Esophagus muscularis mucosa (tissue), 4 donors: ENCODE results near the gene VEPH1. TPM values are rescaled to one million over a fixed set of nuclear protein-coding genes. Genes with fewer than 3 reads are reported as not detected.

Experiments used
- DNase-seq: peaks from one replicate; pipeline ENCODE4 v3.0.0-alpha.2; 2017; ENCODE audit errors: extremely low spot score
- H3K27ac ChIP-seq, 4 donors: fragments of 200-600 bp; sonication (generic); replicated peaks in 1 of 4; 1 replicate in 3 of 4; 2 replicates in 1 of 4; pipeline ENCODE4 v1.5.1; 2016 to 2019; ENCODE audit warnings: mild to moderate bottlenecking in 1 of 4
- H3K27me3 ChIP-seq, 4 donors: fragments of 200-600 bp; sonication (generic); one replicate each; pipeline versions ENCODE4 v1.5.1 to v1.6.0; 2016 to 2019
- H3K36me3 ChIP-seq, 4 donors: fragments of 200-600 bp; sonication (generic); one replicate each; pipeline ENCODE4 v1.5.1; 2016 to 2019
- H3K4me1 ChIP-seq, 4 donors: fragments of 200-600 bp; sonication (generic); one replicate each; pipeline ENCODE4 v1.5.1; 2016 to 2019
- H3K4me3 ChIP-seq, 4 donors: fragments of 200-600 bp; sonication (generic); 1 replicate in 2 of 4; 2 replicates in 2 of 4; pipeline ENCODE4 v1.5.1; 2016 to 2019; ENCODE audit warnings: mild to moderate bottlenecking in 4 of 4, moderate library complexity in 1 of 4
- H3K9me3 ChIP-seq, 4 donors: fragments of 200-600 bp; sonication (generic); 1 replicate in 3 of 4; 2 replicates in 1 of 4; pipeline ENCODE4 v1.5.1; 2016 to 2019
- CTCF ChIP-seq, 3 experiments: fragments of 200-600 bp in 2 of 3; fragments of 450-650 bp in 1 of 3; sonication (generic) in 2 of 3; IDR thresholded peaks; one replicate each; pipeline ENCODE4 v1.5.1; 2017 to 2019; ENCODE audit warnings: antibody characterized with exemption in 3 of 3, mild to moderate bottlenecking in 2 of 3, moderate library complexity in 1 of 3
- EP300 ChIP-seq: sonication (generic); formaldehyde crosslinking; IDR thresholded peaks from one replicate; pipeline ENCODE4 v1.6.1; 2017; ENCODE audit warnings: antibody characterized with exemption
- POLR2A ChIP-seq: fragments of 450-650 bp; IDR thresholded peaks from one replicate; pipeline ENCODE4 v1.6.1; 2017; ENCODE audit warnings: antibody characterized with exemption, moderate library complexity, mild to moderate bottlenecking, low read depth
- POLR2AphosphoS5 ChIP-seq, 2 donors: sonication (generic); formaldehyde crosslinking; IDR thresholded peaks; one replicate each; pipeline ENCODE4 v1.6.1; 2017; ENCODE audit warnings: antibody characterized with exemption in 2 of 2
- WGBS: methylation state at CpG from one replicate; pipeline ENCODE4 v1.1.5; 2018; 5-methylcytosine and 5-hydroxymethylcytosine counted together
- intact Hi-C: fragments of 100-400 bp; cut with DNase I; formaldehyde crosslinking; loops from one replicate; pipeline ENCODE4 v1.15.1; 2023
- total RNA-seq, 4 donors: library from RNA; depleted of rRNA; stranded (reverse); fragments of >200 nt; gene quantifications; one replicate each; pipeline versions ENCODE4 v1.1.0 to v1.2.1, GENCODE V29; 2016

The VEPH1 gene
- total RNA-seq, 4 donors from 2014 or later, result 0.23 to 1.2 (median 0.52) TPM; not detected in 1

- no peaks in the 10 kb centered on the region for H3K4me1 ChIP-seq
- DNase-seq, result no peak
- H3K27me3 ChIP-seq, result no peaks in the 10 kb centered on the region
- no peak overlapping the region for H3K4me3 ChIP-seq
- intact Hi-C loops, result no loop called here
- no peak overlapping the region for H3K27ac ChIP-seq
- H3K9me3 ChIP-seq, result no peaks in the 10 kb centered on the region
- TF ChIP-seq EP300 (no peak), POLR2AphosphoS5 (IDR thresholded peaks at IDR 0.05) (no peak), POLR2A (no peak), CTCF (IDR thresholded peaks at IDR 0.05) (no peak)
- 95% methylated on average over 1 of the region's 1 CpG for WGBS
- no peaks in the 10 kb centered on the region for H3K36me3 ChIP-seq
Measured at GRCh38 chr3:157508461-157508860, 5.2 kb upstream of the VEPH1 start.

GRCh38 chr3:157501863-157502262 lies 1.4 kb downstream of the VEPH1 start:
- TF ChIP-seq CTCF (IDR thresholded peaks at IDR 0.05) (no peak), POLR2AphosphoS5 (IDR thresholded peaks at IDR 0.05) (no peak), POLR2A (no peak), EP300 (no peak)
- no peak for DNase-seq
- peaks cover 8 to 17% (median 13%) of the 10 kb centered on the region in 4 donors for H3K4me1 ChIP-seq
- WGBS, result 83% methylated on average over 4 of the region's 4 CpGs
- intact Hi-C loops, result no loop called here
- no peak overlapping the region for H3K4me3 ChIP-seq
- H3K9me3 ChIP-seq, result no peaks in the 10 kb centered on the region
- no peak overlapping the region for H3K27ac ChIP-seq
- peaks cover 0 to 14% (median 0%) of the 10 kb centered on the region in 4 donors for H3K27me3 ChIP-seq
- no peaks in the 10 kb centered on the region for H3K36me3 ChIP-seq

GRCh38 chr3:157500232-157500631 lies 3.0 kb downstream of the VEPH1 start:
- Histone ChIP-seq H3K9me3 (no peaks in the 10 kb centered on the region), H3K27ac (no peak overlapping the region), H3K36me3 (no peaks in the 10 kb centered on the region), H3K4me3 (peak overlapping the region in 1 of 4 donors; percentile 55), H3K4me1 (peaks cover 8 to 17% (median 13%) of the 10 kb centered on the region in 4 donors), H3K27me3 (peaks cover 0 to 14% (median 0%) of the 10 kb centered on the region in 4 donors)
- WGBS, result 43% methylated on average over 4 of the region's 4 CpGs
- intact Hi-C loops, result no loop called here
- DNase-seq, result no peak
- TF ChIP-seq CTCF (IDR thresholded peaks at IDR 0.05), result no peak
- no peak for TF ChIP-seq POLR2AphosphoS5 (IDR thresholded peaks at IDR 0.05)
- no peak for TF ChIP-seq POLR2A
- TF ChIP-seq EP300, result no peak

DNA sequence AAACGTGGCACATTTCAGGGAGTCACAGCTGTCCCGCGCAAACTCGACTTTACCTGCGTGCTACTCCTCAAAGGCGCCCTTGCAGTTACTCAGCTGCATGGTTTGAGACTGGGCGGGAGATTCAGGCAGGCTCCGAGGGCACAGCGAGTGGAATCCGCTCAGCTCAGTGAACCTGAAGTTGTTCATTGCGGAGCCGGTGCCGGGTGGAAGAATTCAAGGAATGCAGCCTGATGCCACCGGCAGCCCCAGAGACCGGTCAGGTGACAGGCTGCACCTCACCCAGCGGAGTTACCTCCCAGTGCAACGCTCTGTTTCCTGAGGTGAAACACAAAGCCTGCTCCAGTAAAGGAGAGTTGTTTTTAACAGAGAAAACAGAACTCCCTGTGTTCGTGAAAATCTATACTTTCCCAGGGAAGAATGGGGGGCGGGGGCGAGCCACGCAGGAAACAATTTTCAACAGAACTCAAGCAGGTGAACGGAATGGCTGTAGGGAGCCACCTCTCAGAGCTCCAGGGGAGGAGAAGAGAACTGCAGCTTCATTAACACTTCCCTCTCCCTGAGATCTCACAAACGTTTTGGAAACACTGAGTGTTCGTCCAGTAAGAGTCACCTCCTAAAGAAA lies 3.8 kb downstream of the VEPH1 start:
- peaks cover 0 to 14% (median 0%) of the 10 kb centered on the region in 4 donors for H3K27me3 ChIP-seq
- no peaks in the 10 kb centered on the region for H3K36me3 ChIP-seq
- intact Hi-C loops, result no loop called here
- WGBS, result 6% methylated on average over 21 of the region's 24 CpGs
- TF ChIP-seq POLR2A (no peak), POLR2AphosphoS5 (IDR thresholded peaks at IDR 0.05) (no peak), EP300 (no peak), CTCF (IDR thresholded peaks at IDR 0.05) (no peak)
- peak overlapping the region; percentile 33 to 55 (median 36) for H3K4me3 ChIP-seq
- no peak overlapping the region for H3K27ac ChIP-seq
- H3K9me3 ChIP-seq, result no peaks in the 10 kb centered on the region
- peaks cover 8 to 17% (median 13%) of the 10 kb centered on the region in 4 donors for H3K4me1 ChIP-seq
- peak; percentile 78 for DNase-seq

DNA sequence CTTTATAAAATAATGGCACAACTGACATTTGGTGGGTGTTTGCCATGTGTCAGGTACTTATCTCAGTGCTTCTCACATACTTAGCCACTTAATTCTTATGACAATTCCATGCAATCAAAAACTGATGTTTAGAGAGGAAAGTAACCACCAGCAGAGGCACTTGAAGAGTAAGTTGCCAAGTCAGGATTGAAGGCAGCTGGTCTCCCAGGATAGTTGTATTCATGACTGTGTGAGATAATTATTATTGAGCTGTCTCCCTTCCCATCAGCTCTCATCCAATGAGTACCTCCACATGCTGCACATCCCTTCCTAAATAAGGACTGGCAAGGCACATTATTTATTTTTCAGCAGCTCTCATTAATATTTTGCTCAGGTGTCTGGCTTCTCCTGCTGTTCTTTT lies 4.8 kb downstream of the VEPH1 start:
- Histone ChIP-seq H3K4me3 (no peak overlapping the region), H3K9me3 (no peaks in the 10 kb centered on the region), H3K27ac (no peak overlapping the region), H3K27me3 (peaks cover 0 to 14% (median 0%) of the 10 kb centered on the region in 4 donors), H3K36me3 (no peaks in the 10 kb centered on the region), H3K4me1 (peaks cover 8 to 17% (median 13%) of the 10 kb centered on the region in 4 donors)
- TF ChIP-seq EP300, result no peak
- no peak for TF ChIP-seq POLR2A
- no peak for TF ChIP-seq POLR2AphosphoS5 (IDR thresholded peaks at IDR 0.05)
- no peak for TF ChIP-seq CTCF (IDR thresholded peaks at IDR 0.05)
- DNase-seq, result peak; percentile 88
- intact Hi-C loops, result no loop called here
